ENCODE data around the gene EXOC1. TPM values are rescaled to one million over a fixed set of nuclear protein-coding genes. Genes with fewer than 3 reads are reported as not detected.
"Not testable (repeated sequence)": the region's sequence is repeated elsewhere in the genome, so short reads cannot be mapped to it uniquely, and the experiment has no call there.

Gene EXOC1
- total and polyA plus RNA-seq, 4 experiments from 2014 or later, result 9.4 to 50.7 (median 31.4) TPM

- POLR2A ChIA-PET (ENCODE audit: partially characterized antibody), result no interaction called here
- no peaks in the 10 kb centered on the region for H3K9me3 ChIP-seq (ENCODE audit: control insufficient read depth in 1 of 2, low read length in 2 of 2)
- no peak overlapping the region for H3K27ac ChIP-seq (ENCODE audit: low read depth, low read length)
- H3K27me3 Mint-ChIP-seq, result peaks cover 25 to 41% of the 10 kb centered on the region in 2 donors
- H3K27me3 ChIP-seq (ENCODE audit: insufficient read depth, low read length), result peaks cover 9% of the 10 kb centered on the region
- no peak for DNase-seq
- H3K4me1 Mint-ChIP-seq, result no peaks in the 10 kb centered on the region
- no peak overlapping the region for H3K27ac Mint-ChIP-seq
- CTCF ChIA-PET (ENCODE audit: partially characterized antibody), result no interaction called here
- no peaks in the 10 kb centered on the region for H3K36me3 ChIP-seq (ENCODE audit: insufficient read depth, low read length)
- H3K4me1 ChIP-seq (ENCODE audit: insufficient read depth, low read length), result no peaks in the 10 kb centered on the region
- peaks cover 0 to 27% (median 18%) of the 10 kb centered on the region in 8 donors for H3K9me3 Mint-ChIP-seq
- intact Hi-C loops (cut with micrococcal nuclease), result no loop called here
- H3K4me3 Mint-ChIP-seq, result no peak overlapping the region
- H3K36me3 Mint-ChIP-seq, result peaks cover 0 to 7% of the 10 kb centered on the region in 2 donors
- no peak overlapping the region for H3K4me3 ChIP-seq (ENCODE audit: low read length in 2 of 2)
Observed at GRCh38 chr4:55834086-55834795, 19.2 kb upstream of the EXOC1 start.

GRCh38 chr4:55837903-55838302, 15.5 kb upstream of the EXOC1 start:
- Mint-ChIP-seq H3K4me3 (no peak overlapping the region), H3K27me3 (peaks cover 21 to 37% of the 10 kb centered on the region in 2 donors), H3K9me3 (peaks cover 0 to 31% (median 18%) of the 10 kb centered on the region in 8 donors), H3K4me1 (peaks cover 0 to 4% (median 0%) of the 10 kb centered on the region in 4 donors), H3K27ac (no peak overlapping the region), H3K36me3 (peaks cover 0 to 7% of the 10 kb centered on the region in 2 donors)
- Histone ChIP-seq H3K27ac (ENCODE audit: low read depth, low read length) (no peak overlapping the region), H3K27me3 (ENCODE audit: insufficient read depth, low read length) (peaks cover 9% of the 10 kb centered on the region), H3K9me3 (ENCODE audit: control insufficient read depth in 1 of 2, low read length in 2 of 2) (peaks cover 0 to 4% of the 10 kb centered on the region in 2 donors), H3K4me3 (ENCODE audit: low read length in 2 of 2) (no peak overlapping the region), H3K4me1 (ENCODE audit: insufficient read depth, low read length) (no peaks in the 10 kb centered on the region), H3K36me3 (ENCODE audit: insufficient read depth, low read length) (no peaks in the 10 kb centered on the region)
- ChIA-PET CTCF (ENCODE audit: partially characterized antibody) (no interaction called here), POLR2A (ENCODE audit: partially characterized antibody) (no interaction called here)
- DNase-seq, result no peak
- intact Hi-C loops (cut with micrococcal nuclease), result no loop called here

GRCh38 chr4:55838356-55838755, 15.1 kb upstream of the EXOC1 start:
- intact Hi-C loops (cut with micrococcal nuclease), result no loop called here
- ChIA-PET POLR2A (ENCODE audit: partially characterized antibody) (no interaction called here), CTCF (ENCODE audit: partially characterized antibody) (no interaction called here)
- peaks cover 0 to 31% (median 18%) of the 10 kb centered on the region in 8 donors for H3K9me3 Mint-ChIP-seq
- Histone ChIP-seq H3K4me1 (ENCODE audit: insufficient read depth, low read length) (no peaks in the 10 kb centered on the region), H3K4me3 (ENCODE audit: low read length in 2 of 2) (no peak overlapping the region), H3K27ac (ENCODE audit: low read depth, low read length) (no peak overlapping the region), H3K27me3 (ENCODE audit: insufficient read depth, low read length) (peaks cover 9% of the 10 kb centered on the region), H3K36me3 (ENCODE audit: insufficient read depth, low read length) (no peaks in the 10 kb centered on the region), H3K9me3 (ENCODE audit: control insufficient read depth in 1 of 2, low read length in 2 of 2) (peaks cover 0 to 4% of the 10 kb centered on the region in 2 donors)
- no peak for DNase-seq
- H3K27me3 Mint-ChIP-seq, result peaks cover 21 to 37% of the 10 kb centered on the region in 2 donors
- peak overlapping the region in 1 of 8 donors; percentile 13 for H3K4me3 Mint-ChIP-seq
- H3K27ac Mint-ChIP-seq, result no peak overlapping the region
- peaks cover 0 to 7% of the 10 kb centered on the region in 2 donors for H3K36me3 Mint-ChIP-seq
- peaks cover 0 to 4% (median 0%) of the 10 kb centered on the region in 4 donors for H3K4me1 Mint-ChIP-seq

GRCh38 chr4:55838952-55839351, 14.5 kb upstream of the EXOC1 start:
- H3K27ac ChIP-seq (ENCODE audit: low read depth, low read length), result no peak overlapping the region
- peaks cover 9% of the 10 kb centered on the region for H3K27me3 ChIP-seq (ENCODE audit: insufficient read depth, low read length)
- intact Hi-C loops (cut with micrococcal nuclease), result no loop called here
- Mint-ChIP-seq H3K9me3 (peaks cover 0 to 31% (median 18%) of the 10 kb centered on the region in 8 donors), H3K27ac (no peak overlapping the region), H3K4me3 (no peak overlapping the region), H3K36me3 (peaks cover 0 to 4% of the 10 kb centered on the region in 2 donors), H3K4me1 (peaks cover 0 to 4% (median 0%) of the 10 kb centered on the region in 4 donors), H3K27me3 (peaks cover 21 to 33% of the 10 kb centered on the region in 2 donors)
- CTCF ChIA-PET (ENCODE audit: partially characterized antibody), result no interaction called here
- no peaks in the 10 kb centered on the region for H3K4me1 ChIP-seq (ENCODE audit: insufficient read depth, low read length)
- H3K4me3 ChIP-seq (ENCODE audit: low read length in 2 of 2), result no peak overlapping the region
- DNase-seq, result no peak
- peaks cover 0 to 4% of the 10 kb centered on the region in 2 donors for H3K9me3 ChIP-seq (ENCODE audit: control insufficient read depth in 1 of 2, low read length in 2 of 2)
- no peaks in the 10 kb centered on the region for H3K36me3 ChIP-seq (ENCODE audit: insufficient read depth, low read length)
- POLR2A ChIA-PET (ENCODE audit: partially characterized antibody), result no interaction called here

- Mint-ChIP-seq H3K9me3 (peaks cover 0 to 24% (median 14%) of the 10 kb centered on the region in 8 donors), H3K4me3 (no peak overlapping the region), H3K36me3 (peaks cover 0 to 3% of the 10 kb centered on the region in 2 donors), H3K27me3 (peaks cover 14 to 20% of the 10 kb centered on the region in 2 donors), H3K4me1 (peaks cover 0 to 4% (median 0%) of the 10 kb centered on the region in 4 donors), H3K27ac (no peak overlapping the region)
- Histone ChIP-seq H3K36me3 (ENCODE audit: insufficient read depth, low read length) (no peaks in the 10 kb centered on the region), H3K4me1 (ENCODE audit: insufficient read depth, low read length) (no peaks in the 10 kb centered on the region), H3K9me3 (ENCODE audit: control insufficient read depth in 1 of 2, low read length in 2 of 2) (peaks cover 0 to 4% of the 10 kb centered on the region in 2 donors), H3K4me3 (ENCODE audit: low read length in 2 of 2) (no peak overlapping the region), H3K27me3 (ENCODE audit: insufficient read depth, low read length) (peaks cover 9% of the 10 kb centered on the region), H3K27ac (ENCODE audit: low read depth, low read length) (no peak overlapping the region)
- intact Hi-C loops (cut with micrococcal nuclease), result no loop called here
- CTCF ChIA-PET (ENCODE audit: partially characterized antibody), result no interaction called here
- POLR2A ChIA-PET (ENCODE audit: partially characterized antibody), result no interaction called here
- DNase-seq, result no peak
Observed at GRCh38 chr4:55840956-55841355, 12.5 kb upstream of the EXOC1 start.

- H3K27ac Mint-ChIP-seq; H3K4me1 ChIP-seq (ENCODE audit: insufficient read depth, low read length); H3K36me3 Mint-ChIP-seq; intact Hi-C loops (cut with micrococcal nuclease); H3K36me3 ChIP-seq (ENCODE audit: insufficient read depth, low read length); DNase-seq; H3K4me1 Mint-ChIP-seq; CTCF ChIA-PET (ENCODE audit: partially characterized antibody); H3K9me3 ChIP-seq (ENCODE audit: control insufficient read depth in 1 of 2, low read length in 2 of 2); H3K27me3 ChIP-seq (ENCODE audit: insufficient read depth, low read length); H3K27ac ChIP-seq (ENCODE audit: low read depth, low read length); H3K4me3 Mint-ChIP-seq; POLR2A ChIA-PET (ENCODE audit: partially characterized antibody); H3K4me3 ChIP-seq (ENCODE audit: low read length in 2 of 2): not testable (repeated sequence)
- H3K9me3 Mint-ChIP-seq, result peaks cover 0 to 20% (median 10%) of the 10 kb centered on the region in 8 donors
- peaks cover 9 to 14% of the 10 kb centered on the region in 2 donors for H3K27me3 Mint-ChIP-seq
Observed at GRCh38 chr4:55841373-55842239, 11.8 kb upstream of the EXOC1 start.

- POLR2A ChIA-PET (ENCODE audit: partially characterized antibody); H3K27ac ChIP-seq (ENCODE audit: low read depth, low read length); H3K27ac Mint-ChIP-seq; DNase-seq; H3K9me3 ChIP-seq (ENCODE audit: control insufficient read depth in 1 of 2, low read length in 2 of 2); H3K4me3 ChIP-seq (ENCODE audit: low read length in 2 of 2); CTCF ChIA-PET (ENCODE audit: partially characterized antibody); H3K36me3 Mint-ChIP-seq; H3K4me1 ChIP-seq (ENCODE audit: insufficient read depth, low read length); H3K27me3 ChIP-seq (ENCODE audit: insufficient read depth, low read length); intact Hi-C loops (cut with micrococcal nuclease); H3K4me1 Mint-ChIP-seq; H3K36me3 ChIP-seq (ENCODE audit: insufficient read depth, low read length): not testable (repeated sequence)
- H3K27me3 Mint-ChIP-seq, result peaks cover 8 to 14% of the 10 kb centered on the region in 2 donors
- H3K4me3 Mint-ChIP-seq, result peak overlapping the region in 1 of 8 donors; percentile 26
- peaks cover 0 to 19% (median 10%) of the 10 kb centered on the region in 8 donors for H3K9me3 Mint-ChIP-seq
Observed at GRCh38 chr4:55842312-55842711, 11.1 kb upstream of the EXOC1 start.
